HG03135 (cell line): Measurements from ENCODE around the gene PRPH2.
"Not testable (repeated sequence)": the region's sequence is repeated elsewhere in the genome, so short reads cannot be mapped to it uniquely, and the experiment has no call there.

Experiments used
- ATAC-seq: cut with Tn5 transposase; IDR thresholded peaks from one replicate; pipeline ENCODE4 v1.9.1; 2021; ENCODE audit warnings: mild to moderate bottlenecking, moderate library complexity; ENCODE audit not compliant: unreplicated experiment

PRPH2 gene

GRCh38 chr6:42742116-42742894, 19.9 kb upstream of the PRPH2 start:
- ATAC-seq, result no peak

GRCh38 chr6:42740725-42741124, 18.3 kb upstream of the PRPH2 start:
- no peak for ATAC-seq

GRCh38 chr6:42735976-42736375, 13.6 kb upstream of the PRPH2 start:
- no peak for ATAC-seq

DNA sequence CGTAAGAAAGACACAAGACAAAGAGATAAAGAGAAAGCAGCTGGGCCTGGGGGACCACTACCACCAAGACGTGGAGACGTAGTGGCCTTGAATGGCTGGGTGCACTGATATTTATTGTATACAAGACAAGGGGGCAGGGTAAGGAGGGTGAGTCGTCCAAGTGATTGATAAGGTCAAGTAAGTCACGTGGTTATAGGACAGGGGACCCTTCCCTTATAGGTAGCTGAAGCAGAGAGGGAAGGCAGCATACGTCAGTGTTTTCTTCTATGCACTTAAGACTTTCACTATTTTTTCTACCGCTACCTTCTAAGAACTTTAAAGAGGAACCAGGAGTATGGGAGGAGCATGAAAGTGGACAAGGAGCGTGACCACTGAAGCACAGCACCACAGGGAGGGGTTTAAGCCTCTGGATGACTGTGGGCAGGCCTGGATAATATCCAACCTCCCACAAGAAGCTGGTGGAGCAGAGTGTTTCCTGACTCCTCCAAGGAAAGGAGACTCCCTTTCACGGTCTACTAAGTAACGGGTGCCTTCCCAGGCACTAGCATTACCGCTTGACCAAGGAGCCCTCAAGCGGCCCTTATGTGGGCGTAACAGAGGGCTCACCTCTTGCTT, 11.6 kb upstream of the PRPH2 start:
- not testable (repeated sequence) for ATAC-seq

GRCh38 chr6:42729731-42730130, 7.3 kb upstream of the PRPH2 start:
- no peak for ATAC-seq

- ATAC-seq, result no peak
These were observed 5.2 kb upstream of the PRPH2 start for GRCh38 chr6:42727627-42728026.

DNA sequence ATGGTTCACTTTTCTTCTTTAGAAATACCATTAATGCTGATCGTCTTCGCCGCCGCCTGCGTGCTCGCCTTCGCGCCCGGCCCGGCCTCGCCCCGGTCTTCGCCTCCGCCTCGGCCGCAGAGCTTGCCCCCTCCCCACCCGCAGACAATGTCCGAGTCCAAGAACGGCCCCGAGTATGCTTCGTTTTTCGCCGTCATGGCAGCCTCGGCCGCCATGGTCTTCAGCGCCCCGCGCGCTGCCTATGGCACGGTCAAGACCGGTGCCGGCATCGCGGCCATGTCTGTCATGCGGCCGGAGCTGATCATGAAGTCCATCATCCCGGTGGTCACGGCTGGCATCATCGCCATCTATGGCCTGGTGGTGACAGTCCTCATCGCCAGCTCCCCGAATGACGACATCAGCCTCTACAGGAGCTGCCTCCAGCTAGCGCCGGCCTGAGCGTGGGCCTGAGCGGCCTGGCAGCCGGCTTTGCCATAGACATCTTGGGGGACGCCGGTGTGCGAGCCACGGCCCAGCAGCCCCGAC, 4.8 kb upstream of the PRPH2 start:
- no peak for ATAC-seq

GRCh38 chr6:42726485-42727086, 4.2 kb upstream of the PRPH2 start:
- ATAC-seq, result peak; percentile 69

- no peak for ATAC-seq
These were observed 3.6 kb upstream of the PRPH2 start for GRCh38 chr6:42726026-42726425.

- ATAC-seq, result no peak
These were observed 2.4 kb upstream of the PRPH2 start for GRCh38 chr6:42724825-42725224.

DNA sequence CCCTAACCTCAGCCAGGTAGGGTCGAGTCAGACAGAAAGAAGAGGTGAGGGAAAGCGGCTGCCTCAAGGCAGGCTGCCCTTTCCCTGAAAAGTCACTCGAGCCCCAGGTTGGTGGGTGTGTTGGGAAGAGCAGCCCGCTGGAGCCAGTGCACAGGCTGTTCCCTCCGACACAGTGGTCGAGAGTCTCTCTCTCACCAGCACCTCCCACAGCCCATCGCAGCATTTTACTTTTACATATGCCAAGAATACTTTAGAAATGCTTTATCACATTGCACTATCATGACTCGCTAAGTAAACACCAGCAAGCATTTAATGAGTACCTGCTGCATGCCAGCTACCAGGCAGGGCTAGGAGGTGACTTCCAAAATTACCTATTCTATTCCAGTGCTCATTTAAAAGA, 1.7 kb downstream of the PRPH2 start:
- ATAC-seq, result no peak

DNA sequence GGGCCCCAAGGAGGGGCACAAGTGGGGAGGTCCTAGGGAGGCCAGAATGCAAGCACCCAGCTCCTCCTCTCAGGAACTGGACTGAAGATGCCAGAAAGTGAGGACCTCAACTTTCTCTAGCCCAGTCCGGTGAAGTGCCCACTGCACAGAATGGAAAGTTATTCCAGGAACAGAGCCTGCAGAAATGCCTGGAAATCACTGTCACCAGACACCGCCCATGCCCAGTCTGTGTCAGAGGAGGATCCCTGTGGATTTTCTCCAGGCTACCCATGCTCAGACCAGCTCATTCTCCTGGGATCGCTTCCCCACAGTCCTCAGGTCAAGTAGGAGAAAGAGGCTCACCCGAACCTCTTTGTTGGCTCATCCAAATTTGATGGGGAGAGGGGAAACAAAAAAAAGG, 6.5 kb downstream of the PRPH2 start:
- no peak for ATAC-seq

GRCh38 chr6:42714098-42714761, 8.2 kb downstream of the PRPH2 start:
- no peak for ATAC-seq

- no peak for ATAC-seq
These were observed 10.5 kb downstream of the PRPH2 start for GRCh38 chr6:42711930-42712329.

GRCh38 chr6:42710316-42710715, 12.1 kb downstream of the PRPH2 start:
- ATAC-seq, result no peak

DNA sequence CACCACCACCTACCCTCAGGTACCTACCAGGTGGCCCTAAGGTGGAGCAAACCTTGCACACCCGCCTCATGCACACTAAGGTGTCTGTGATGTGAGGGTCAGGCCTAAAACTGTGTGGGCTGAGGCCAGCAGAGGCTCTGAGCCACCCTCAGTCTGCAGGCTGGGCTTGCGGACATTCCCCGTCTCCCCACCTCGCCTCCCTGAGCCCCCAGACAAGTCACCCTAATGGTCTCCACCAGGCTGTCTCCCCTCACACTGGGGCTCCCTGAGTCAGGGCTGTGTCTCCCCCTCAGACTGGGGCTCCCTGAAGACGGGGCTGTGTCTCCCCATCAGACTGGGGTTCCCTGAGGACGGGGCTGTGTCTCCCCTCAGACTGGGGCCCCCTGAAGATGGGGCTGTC, 12.5 kb downstream of the PRPH2 start:
- ATAC-seq, result no peak

DNA sequence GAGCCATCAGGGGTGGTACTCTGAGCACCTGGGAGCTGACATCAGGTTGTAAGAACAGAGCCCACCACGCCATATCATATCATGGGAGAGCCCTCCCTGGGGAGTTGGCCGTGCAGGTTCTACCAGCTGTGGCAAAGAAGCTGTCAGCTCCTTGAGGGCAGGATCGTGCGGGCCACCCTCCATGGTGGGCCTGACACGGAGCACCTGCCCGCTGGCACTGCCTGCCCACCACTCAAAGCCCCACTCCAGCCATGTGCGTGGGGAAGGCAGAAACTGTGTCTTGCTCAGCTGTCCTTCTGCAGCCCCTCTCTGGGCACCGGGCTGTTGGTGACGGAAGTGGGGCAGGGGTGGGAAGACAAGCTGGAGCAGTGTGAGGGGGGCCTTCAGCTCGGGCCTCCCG, 14.3 kb downstream of the PRPH2 start:
- no peak for ATAC-seq

DNA sequence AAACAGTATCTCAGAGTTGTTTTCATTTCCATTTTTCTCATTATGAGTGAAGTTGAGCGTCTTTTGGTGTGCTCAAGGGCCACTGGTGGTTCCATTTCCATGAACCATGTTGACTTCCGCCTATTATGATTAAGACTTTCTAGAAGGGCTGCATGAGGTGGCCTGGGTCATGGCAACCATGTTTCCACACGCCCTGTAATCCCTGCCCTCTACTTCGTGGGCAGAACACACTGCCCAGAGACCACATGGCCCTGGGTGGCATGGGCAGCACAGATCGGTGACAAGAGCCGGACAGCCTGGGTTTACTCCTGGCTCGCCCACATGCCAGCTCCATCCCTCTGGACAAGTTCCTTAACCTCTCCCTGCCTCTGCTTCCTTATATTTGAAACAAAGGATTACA, 14.8 kb downstream of the PRPH2 start:
- ATAC-seq, result no peak

- no peak for ATAC-seq
These were observed 17.4 kb downstream of the PRPH2 start for GRCh38 chr6:42704937-42705374.

DNA sequence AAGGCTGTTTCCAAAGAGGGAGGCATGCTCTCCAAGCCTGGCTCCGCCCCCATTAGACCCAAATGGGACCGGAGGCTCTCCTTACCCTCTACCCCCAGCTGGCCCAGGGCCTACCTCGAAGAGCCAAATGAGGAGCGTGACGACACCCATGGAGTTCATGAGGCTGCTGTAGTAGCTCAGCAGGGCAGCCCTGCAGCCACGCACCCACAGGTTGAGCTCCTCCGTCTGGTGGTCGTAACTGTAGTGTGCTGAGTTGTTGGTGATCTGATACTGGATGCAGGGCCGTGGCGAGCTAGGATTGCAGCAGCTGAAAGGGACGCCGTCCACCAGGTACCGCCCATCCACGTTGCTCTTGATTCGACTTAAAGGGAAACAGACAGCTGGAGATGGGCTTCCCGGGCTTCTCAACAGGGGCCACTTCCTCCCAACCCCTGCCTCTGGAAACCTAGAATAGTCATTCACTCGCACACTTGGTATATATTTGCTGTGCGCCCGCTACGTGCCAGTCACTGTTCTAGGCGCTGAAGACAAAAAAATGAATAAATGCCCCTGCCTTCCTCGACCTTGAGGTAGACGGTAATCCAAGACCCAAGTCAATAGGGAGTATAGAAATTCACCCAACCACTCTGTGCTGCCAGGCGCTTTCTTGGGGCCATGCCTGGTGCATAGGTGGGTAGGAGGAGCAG, 18.0 kb downstream of the PRPH2 start:
- no peak for ATAC-seq

GRCh38 chr6:42702786-42703185, 19.6 kb downstream of the PRPH2 start:
- not testable (repeated sequence) for ATAC-seq
